HL-60/S4 treated with retinoic acid at 250 ng/mL for 4 days and 3 days (cell line): ENCODE results near the gene KBTBD8.

Experiments used
- in situ Hi-C: fragments of 300-500 bp; cut with MboI; formaldehyde crosslinking; loops from 2 replicates; pipeline ENCODE4 v1.7.0; 2022; ENCODE audit warnings: low sequenced_read_pairs

The KBTBD8 gene, protein sequence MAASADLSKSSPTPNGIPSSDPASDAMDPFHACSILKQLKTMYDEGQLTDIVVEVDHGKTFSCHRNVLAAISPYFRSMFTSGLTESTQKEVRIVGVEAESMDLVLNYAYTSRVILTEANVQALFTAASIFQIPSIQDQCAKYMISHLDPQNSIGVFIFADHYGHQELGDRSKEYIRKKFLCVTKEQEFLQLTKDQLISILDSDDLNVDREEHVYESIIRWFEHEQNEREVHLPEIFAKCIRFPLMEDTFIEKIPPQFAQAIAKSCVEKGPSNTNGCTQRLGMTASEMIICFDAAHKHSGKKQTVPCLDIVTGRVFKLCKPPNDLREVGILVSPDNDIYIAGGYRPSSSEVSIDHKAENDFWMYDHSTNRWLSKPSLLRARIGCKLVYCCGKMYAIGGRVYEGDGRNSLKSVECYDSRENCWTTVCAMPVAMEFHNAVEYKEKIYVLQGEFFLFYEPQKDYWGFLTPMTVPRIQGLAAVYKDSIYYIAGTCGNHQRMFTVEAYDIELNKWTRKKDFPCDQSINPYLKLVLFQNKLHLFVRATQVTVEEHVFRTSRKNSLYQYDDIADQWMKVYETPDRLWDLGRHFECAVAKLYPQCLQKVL

GRCh38 chr3:66998113-66998903 is at the start of gene KBTBD8:
TSS of gene KBTBD8 (plus strand) at chr3:66998307. CDS start at chr3:66998356, 49 bp downstream.
- in situ Hi-C loops: no loop called here

DNA sequence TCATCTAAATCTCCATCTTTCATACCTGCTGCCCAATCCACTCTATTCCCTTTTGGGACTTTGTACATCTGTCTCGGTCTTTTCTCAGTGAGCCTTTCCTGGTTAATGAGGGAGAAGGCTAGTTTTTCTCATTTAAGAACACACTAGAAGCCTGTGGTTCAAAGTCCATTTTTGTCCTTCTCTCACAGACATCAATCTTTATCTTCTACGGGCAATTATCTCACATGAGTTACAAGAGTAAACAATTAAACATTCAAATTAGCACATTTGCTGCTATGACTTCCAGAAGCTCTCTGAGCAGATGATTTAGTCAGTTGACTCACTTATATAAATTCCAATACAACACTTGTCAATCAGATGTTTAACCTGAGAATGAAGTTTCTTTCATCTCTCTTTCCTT is 49.3 kb upstream of the KBTBD8 start:
- in situ Hi-C loops: no loop called here

DNA sequence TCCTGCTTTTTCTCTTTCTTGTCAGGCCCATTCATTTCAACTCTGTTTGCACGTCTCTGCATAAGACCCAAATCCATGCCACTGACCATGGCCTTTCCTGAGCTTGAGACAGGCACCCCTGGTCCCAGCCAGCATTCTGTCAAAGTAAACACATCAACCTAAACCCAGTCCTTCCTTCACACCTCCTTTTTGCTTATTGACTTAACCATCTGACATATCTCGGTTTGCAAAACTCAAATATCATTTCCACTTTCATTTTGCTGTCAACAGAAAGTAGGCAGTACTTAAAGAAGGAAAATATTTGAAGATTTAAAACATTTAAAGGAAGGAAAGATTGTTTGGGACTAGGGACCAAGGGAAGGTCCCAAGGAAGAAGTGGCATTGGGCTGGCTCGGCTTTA is 48.2 kb upstream of the KBTBD8 start:
- in situ Hi-C loops: no loop called here

DNA sequence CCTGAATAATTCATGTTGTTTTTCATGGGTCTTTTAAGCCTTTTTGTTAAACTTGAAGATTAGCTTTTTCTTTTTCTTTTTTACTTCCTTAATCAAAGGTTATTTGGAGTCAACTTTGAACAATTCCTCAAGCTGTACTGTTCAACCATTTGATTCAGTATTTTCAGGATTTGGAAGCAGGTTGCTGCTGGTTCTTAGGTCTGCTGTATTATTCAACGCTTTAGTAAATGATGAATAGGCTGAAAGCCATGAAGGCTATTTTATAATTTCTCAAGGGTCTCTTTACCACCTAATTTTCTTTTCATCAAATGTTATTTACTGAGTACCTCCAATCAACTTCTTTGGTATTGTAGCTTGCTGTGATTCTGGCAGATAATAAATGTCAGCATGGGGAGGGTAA is 45.8 kb upstream of the KBTBD8 start:
- in situ Hi-C loops: no loop called here

- in situ Hi-C loops: no loop called here
These were observed 44.1 kb upstream of the KBTBD8 start for GRCh38 chr3:66953934-66954445.

DNA sequence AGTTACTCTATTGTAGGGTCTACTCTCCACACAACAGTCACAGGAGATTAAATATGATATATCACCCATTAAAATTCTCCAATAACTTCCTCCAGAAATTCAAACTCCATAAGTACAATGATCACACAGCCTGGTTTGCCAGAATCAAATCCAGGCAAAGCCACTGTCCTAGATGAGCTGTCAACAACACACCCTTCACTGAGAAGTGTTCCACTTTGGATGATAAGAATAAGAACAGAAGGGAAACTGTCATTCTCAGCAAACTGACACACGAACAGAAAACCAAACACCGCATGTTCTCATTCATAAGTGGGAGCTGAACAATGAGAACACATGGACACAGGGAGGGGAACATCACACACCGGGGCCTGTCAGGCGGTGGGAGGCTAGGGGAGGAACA is 41.4 kb upstream of the KBTBD8 start:
- in situ Hi-C loops: no loop called here

- in situ Hi-C loops: no loop called here
These were observed 40.7 kb upstream of the KBTBD8 start for GRCh38 chr3:66957367-66957766.

GRCh38 chr3:66958067-66958466 is 40.0 kb upstream of the KBTBD8 start:
- in situ Hi-C loops: no loop called here

- in situ Hi-C loops: no loop called here
These were observed 35.4 kb upstream of the KBTBD8 start for GRCh38 chr3:66962664-66963063.

DNA sequence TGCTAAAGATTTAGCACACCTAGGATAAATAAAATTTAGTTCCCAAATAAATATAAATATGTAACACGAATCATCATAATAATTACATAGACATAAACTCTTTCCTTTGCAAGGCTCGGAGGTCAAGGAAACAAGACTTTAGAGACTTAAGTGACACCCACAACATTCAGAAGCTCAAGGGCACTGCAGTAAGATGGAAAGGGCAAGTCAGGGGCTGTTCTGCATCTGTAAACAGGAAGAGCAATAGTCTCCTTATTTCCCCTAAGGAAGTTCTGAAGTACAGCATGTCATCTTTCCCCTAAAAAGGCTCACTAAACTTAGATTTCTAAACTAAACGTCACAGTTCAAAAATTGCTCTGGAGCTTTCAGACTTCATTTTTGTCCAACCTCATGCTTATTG is 26.9 kb upstream of the KBTBD8 start:
- in situ Hi-C loops: no loop called here

GRCh38 chr3:66971891-66972551 is 26.1 kb upstream of the KBTBD8 start:
- in situ Hi-C loops: no loop called here

DNA sequence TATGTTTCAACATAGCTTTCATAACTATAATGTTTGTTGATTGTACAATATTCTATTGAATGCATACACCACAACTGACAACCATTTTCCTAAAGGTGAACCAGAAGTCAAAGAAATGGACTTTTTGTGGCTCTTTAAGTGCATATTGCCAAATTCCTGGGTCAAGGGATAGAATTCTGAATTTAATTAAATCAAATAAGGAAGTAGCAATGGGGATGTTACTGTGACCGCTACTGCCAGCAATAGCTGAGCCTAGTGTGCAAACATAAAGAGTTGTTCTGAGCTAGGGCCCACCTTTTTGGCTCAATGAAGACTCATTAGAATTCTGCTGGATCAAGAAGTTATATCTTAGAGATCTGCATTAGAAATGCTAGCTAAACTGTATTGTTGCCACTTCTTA is 17.3 kb upstream of the KBTBD8 start:
- in situ Hi-C loops: no loop called here

GRCh38 chr3:66983101-66983500 is 15.0 kb upstream of the KBTBD8 start:
- in situ Hi-C loops: no loop called here

- in situ Hi-C loops: no loop called here
These were observed 12.7 kb upstream of the KBTBD8 start for GRCh38 chr3:66985336-66985920.

DNA sequence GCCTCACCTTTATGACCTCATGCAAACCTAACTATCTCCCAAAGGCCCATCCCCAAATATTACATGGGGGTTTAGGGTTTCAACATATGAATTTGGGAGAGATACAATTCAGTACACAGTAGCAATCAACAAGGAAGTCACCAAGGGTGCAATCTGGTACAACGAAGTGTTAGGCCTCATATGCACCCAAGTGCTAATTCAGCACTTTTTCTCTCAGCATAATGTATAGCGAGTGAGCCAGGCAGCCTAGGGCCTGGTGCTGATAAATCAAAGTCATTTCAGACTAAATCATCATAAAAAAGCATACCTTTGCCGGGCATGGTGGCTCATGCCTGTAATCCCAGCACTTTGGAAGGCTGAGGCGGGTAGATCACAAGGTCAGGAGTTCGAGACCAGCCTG is 11.7 kb upstream of the KBTBD8 start:
- in situ Hi-C loops: no loop called here

GRCh38 chr3:66989241-66989640 is 8.9 kb upstream of the KBTBD8 start:
- in situ Hi-C loops: no loop called here

DNA sequence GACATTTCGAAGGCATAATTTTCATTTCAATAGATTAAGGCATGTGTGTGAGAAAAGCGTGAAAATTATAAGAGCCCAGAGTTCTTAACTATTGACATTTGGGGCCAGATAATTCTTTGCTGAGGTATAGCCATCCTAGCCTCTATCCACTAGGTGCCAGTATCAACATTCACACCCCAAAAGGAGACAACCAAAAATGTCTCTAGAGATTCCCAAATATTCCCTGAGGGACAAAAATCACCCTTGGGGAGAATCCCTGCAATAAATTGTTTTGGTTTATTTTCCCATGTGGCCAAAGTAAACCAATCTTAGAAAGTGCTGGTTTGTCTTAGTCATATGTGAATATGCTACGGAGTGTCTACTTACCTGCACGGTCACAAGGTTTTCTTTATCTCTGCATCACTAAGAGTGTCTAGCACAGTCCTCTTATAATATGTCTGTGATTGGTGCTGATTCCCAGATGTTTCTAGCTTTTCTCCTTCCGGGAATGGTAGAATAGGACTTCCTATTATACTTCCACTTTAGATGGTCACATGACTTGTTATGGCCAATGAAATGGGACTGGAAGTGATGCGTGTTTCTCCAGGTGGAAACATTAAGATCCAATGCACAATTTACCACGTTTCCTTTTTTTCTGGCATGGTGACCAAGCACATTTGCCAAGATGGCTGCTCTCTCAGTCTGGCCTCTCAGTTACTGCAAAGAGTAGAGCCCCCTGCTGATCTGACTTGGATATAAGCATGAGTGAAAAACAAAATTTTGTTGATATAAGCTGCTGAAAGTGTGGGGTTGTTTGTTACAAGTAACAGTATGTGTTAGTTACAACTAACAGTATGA is 8.0 kb upstream of the KBTBD8 start:
- in situ Hi-C loops: no loop called here

DNA sequence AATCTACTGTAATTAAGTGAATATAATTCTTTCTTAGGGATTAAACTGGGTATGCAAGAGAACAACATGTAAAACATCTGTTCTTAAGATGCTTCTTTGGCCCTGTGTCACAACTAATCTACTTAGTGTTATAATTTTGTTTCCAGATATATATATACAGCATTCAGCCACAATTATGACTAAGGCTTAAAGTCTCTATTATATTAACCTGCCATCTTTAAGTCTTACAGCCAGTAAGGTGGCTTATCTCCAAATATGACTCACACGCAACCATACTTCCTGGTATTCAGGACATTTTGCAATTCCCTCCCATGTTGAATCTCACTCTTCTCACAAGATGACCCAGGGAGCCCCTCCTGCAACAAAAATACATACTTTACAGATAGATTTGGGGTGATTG is 6.6 kb upstream of the KBTBD8 start:
- in situ Hi-C loops: no loop called here

- in situ Hi-C loops: no loop called here
These were observed 5.0 kb upstream of the KBTBD8 start for GRCh38 chr3:66993082-66993481.

- in situ Hi-C loops: no loop called here
These were observed 3.5 kb upstream of the KBTBD8 start for GRCh38 chr3:66994588-66994987.
